Measurements from ENCODE around the gene PDIA3. TPM values are rescaled to one million over a fixed set of nuclear protein-coding genes. Genes with fewer than 3 reads are reported as not detected.
"Not testable (repeated sequence)": the region's sequence is repeated elsewhere in the genome, so short reads cannot be mapped to it uniquely, and the experiment has no call there.

Gene PDIA3
- total RNA-seq, 1 donor from 2014 or later: 777 TPM

- H4K20me1 ChIP-seq (ENCODE audit: insufficient read depth, low read length): peaks cover 23% of the 10 kb centered on the region
- H3K27me3 Mint-ChIP-seq (ENCODE audit: low read depth, unreplicated experiment): no peaks in the 10 kb centered on the region
- DNase-seq (ENCODE audit: low read depth) (peak; percentile 74), FAIRE-seq (no peak)
- peak within 1 kb of the TSS; percentile 96 for H3K4me2 ChIP-seq (ENCODE audit: low read length)
- peaks cover 34% of the 10 kb centered on the region for H3K36me3 ChIP-seq (ENCODE audit: insufficient read depth, low read length)
- peak within 1 kb of the TSS; percentile 71 for H3K27ac ChIP-seq (ENCODE audit: low read depth, low read length)
- peak within 1 kb of the TSS; percentile 99 for H3K27ac Mint-ChIP-seq (ENCODE audit: unreplicated experiment)
- H3K9me3 Mint-ChIP-seq (ENCODE audit: unreplicated experiment): peaks cover 2% of the 10 kb centered on the region
- H3K79me2 ChIP-seq (ENCODE audit: insufficient read depth, low read length): peaks cover 20% of the 10 kb centered on the region
- peak within 1 kb of the TSS; percentile 100 for H3K4me3 Mint-ChIP-seq (ENCODE audit: unreplicated experiment)
- no peaks in the 10 kb centered on the region for H3K27me3 ChIP-seq (ENCODE audit: insufficient read depth, low read length)
- peaks cover 23% of the 10 kb centered on the region for H3K36me3 Mint-ChIP-seq (ENCODE audit: low read depth, unreplicated experiment)
- TF ChIP-seq EZH2 (IDR thresholded peaks at IDR 0.05; ENCODE audit: insufficient read depth, low read length): no peak
- TF ChIP-seq CTCF (IDR thresholded peaks at IDR 0.05; ENCODE audit: insufficient read depth, low read depth, low read length): no peak
- H3K4me1 Mint-ChIP-seq (ENCODE audit: low read depth, unreplicated experiment): peaks cover 43% of the 10 kb centered on the region
- peak within 1 kb of the TSS; percentile 78 for H2AFZ ChIP-seq (ENCODE audit: low read depth, low read length)
- peak within 1 kb of the TSS; percentile 100 for H3K4me3 ChIP-seq (ENCODE audit: insufficient read depth, low read depth, low read length)
- peak within 1 kb of the TSS; percentile 95 for H3K9ac ChIP-seq (ENCODE audit: low read length)
- H3K4me1 ChIP-seq (ENCODE audit: insufficient read depth, low read length): peaks cover 19% of the 10 kb centered on the region
- H3K9me3 ChIP-seq (ENCODE audit: insufficient read depth, low read depth, low read length): no peaks in the 10 kb centered on the region
Measured at GRCh38 chr15:43800286-43801141, 54.3 kb downstream of the PDIA3 start, which contains the start of gene HYPK. Gene HYPK, plus strand, starts transcription at chr15:43800599. Its CDS starts 24 bp downstream, at chr15:43800623.

GRCh38 chr15:43802676-43803075, 56.4 kb downstream of the PDIA3 start:
- Histone ChIP-seq H3K36me3 (ENCODE audit: insufficient read depth, low read length) (peaks cover 36% of the 10 kb centered on the region), H3K4me1 (ENCODE audit: insufficient read depth, low read length) (peaks cover 12% of the 10 kb centered on the region), H3K79me2 (ENCODE audit: insufficient read depth, low read length) (peaks cover 18% of the 10 kb centered on the region)
- not testable (repeated sequence) for H3K27ac Mint-ChIP-seq (ENCODE audit: unreplicated experiment); H4K20me1 ChIP-seq (ENCODE audit: insufficient read depth, low read length); H3K4me3 Mint-ChIP-seq (ENCODE audit: unreplicated experiment); H3K27ac ChIP-seq (ENCODE audit: low read depth, low read length); H3K9me3 ChIP-seq (ENCODE audit: insufficient read depth, low read depth, low read length); FAIRE-seq; H3K4me3 ChIP-seq (ENCODE audit: insufficient read depth, low read depth, low read length); DNase-seq (ENCODE audit: low read depth); H3K9me3 Mint-ChIP-seq (ENCODE audit: unreplicated experiment); H2AFZ ChIP-seq (ENCODE audit: low read depth, low read length); H3K27me3 Mint-ChIP-seq (ENCODE audit: low read depth, unreplicated experiment); H3K9ac ChIP-seq (ENCODE audit: low read length); H3K4me2 ChIP-seq (ENCODE audit: low read length); H3K27me3 ChIP-seq (ENCODE audit: insufficient read depth, low read length)
- peaks cover 24% of the 10 kb centered on the region for H3K4me1 Mint-ChIP-seq (ENCODE audit: low read depth, unreplicated experiment)
- H3K36me3 Mint-ChIP-seq (ENCODE audit: low read depth, unreplicated experiment): peaks cover 22% of the 10 kb centered on the region

- H4K20me1 ChIP-seq (ENCODE audit: insufficient read depth, low read length): no peaks in the 10 kb centered on the region
Measured at GRCh38 chr15:43808435-43808950, 62.3 kb downstream of the PDIA3 start.

More at GRCh38 chr15:43808435-43808950, 62.3 kb downstream of the PDIA3 start:
- Mint-ChIP-seq H3K4me3 (ENCODE audit: unreplicated experiment) (no peak overlapping the region), H3K36me3 (ENCODE audit: low read depth, unreplicated experiment) (peaks cover 19% of the 10 kb centered on the region), H3K9me3 (ENCODE audit: unreplicated experiment) (no peaks in the 10 kb centered on the region), H3K4me1 (ENCODE audit: low read depth, unreplicated experiment) (peaks cover 2% of the 10 kb centered on the region), H3K27me3 (ENCODE audit: low read depth, unreplicated experiment) (no peaks in the 10 kb centered on the region), H3K27ac (ENCODE audit: unreplicated experiment) (no peak overlapping the region)
- Histone ChIP-seq H3K27ac (ENCODE audit: low read depth, low read length) (no peak overlapping the region), H3K36me3 (ENCODE audit: insufficient read depth, low read length) (peaks cover 58% of the 10 kb centered on the region), H3K9me3 (ENCODE audit: insufficient read depth, low read depth, low read length) (no peaks in the 10 kb centered on the region), H3K4me1 (ENCODE audit: insufficient read depth, low read length) (no peaks in the 10 kb centered on the region), H3K79me2 (ENCODE audit: insufficient read depth, low read length) (no peaks in the 10 kb centered on the region), H3K4me2 (ENCODE audit: low read length) (no peak overlapping the region), H3K4me3 (ENCODE audit: insufficient read depth, low read depth, low read length) (no peak overlapping the region), H3K27me3 (ENCODE audit: insufficient read depth, low read length) (no peaks in the 10 kb centered on the region), H3K9ac (ENCODE audit: low read length) (no peak overlapping the region), H2AFZ (ENCODE audit: low read depth, low read length) (no peak overlapping the region)
- DNase-seq (ENCODE audit: low read depth) (no peak), FAIRE-seq (no peak)
- no peak for TF ChIP-seq CTCF (IDR thresholded peaks at IDR 0.05; ENCODE audit: insufficient read depth, low read depth, low read length)
- no peak for TF ChIP-seq EZH2 (IDR thresholded peaks at IDR 0.05; ENCODE audit: insufficient read depth, low read length)
